ENCODE measurements around the gene SYCP2L.

DNA sequence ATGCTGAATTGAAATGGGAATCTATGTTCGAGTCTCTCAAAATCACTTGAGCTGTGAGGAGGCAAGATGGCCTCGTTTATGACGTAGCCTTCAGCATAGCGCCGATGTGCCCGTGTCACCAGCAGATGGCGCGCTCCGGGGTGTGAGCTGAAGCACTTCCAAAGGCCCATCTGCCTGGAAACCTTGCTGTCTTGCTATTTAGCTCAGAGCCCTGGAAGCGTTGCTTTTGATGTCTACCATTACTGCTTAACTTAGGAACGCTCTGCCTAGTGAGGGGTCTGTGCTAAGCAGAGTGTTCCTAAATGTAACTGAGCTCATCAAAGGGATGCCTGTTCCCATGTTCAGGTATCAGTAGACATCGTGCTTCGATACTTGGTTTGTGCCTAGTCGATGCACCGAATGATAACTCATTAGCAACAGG lies 67.7 kb downstream of the SYCP2L start:
- TF ChIP-seq, protein P1, sequence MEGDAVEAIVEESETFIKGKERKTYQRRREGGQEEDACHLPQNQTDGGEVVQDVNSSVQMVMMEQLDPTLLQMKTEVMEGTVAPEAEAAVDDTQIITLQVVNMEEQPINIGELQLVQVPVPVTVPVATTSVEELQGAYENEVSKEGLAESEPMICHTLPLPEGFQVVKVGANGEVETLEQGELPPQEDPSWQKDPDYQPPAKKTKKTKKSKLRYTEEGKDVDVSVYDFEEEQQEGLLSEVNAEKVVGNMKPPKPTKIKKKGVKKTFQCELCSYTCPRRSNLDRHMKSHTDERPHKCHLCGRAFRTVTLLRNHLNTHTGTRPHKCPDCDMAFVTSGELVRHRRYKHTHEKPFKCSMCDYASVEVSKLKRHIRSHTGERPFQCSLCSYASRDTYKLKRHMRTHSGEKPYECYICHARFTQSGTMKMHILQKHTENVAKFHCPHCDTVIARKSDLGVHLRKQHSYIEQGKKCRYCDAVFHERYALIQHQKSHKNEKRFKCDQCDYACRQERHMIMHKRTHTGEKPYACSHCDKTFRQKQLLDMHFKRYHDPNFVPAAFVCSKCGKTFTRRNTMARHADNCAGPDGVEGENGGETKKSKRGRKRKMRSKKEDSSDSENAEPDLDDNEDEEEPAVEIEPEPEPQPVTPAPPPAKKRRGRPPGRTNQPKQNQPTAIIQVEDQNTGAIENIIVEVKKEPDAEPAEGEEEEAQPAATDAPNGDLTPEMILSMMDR (IDR thresholded peaks at IDR 0.05): peak; percentile 92
- no peak for TF ChIP-seq ZFX (IDR thresholded peaks at IDR 0.05; ENCODE audit: borderline replicate concordance)
